Hepatocyte (in vitro differentiated cells): ENCODE data around the gene NCAPD3. TPM values are rescaled to one million over a fixed set of nuclear protein-coding genes. Genes with fewer than 3 reads are reported as not detected.

Experiments
- DNase-seq: peaks from one replicate; pipeline ENCODE4 v3.0.0-alpha.2; 2016; ENCODE audit warnings: low spot score
- H2AFZ ChIP-seq: fragments of 200-600 bp; sonication (generic); 2 replicates; pipeline ENCODE4 v1.6.0; 2016; ENCODE audit warnings: antibody characterized with exemption, mild to moderate bottlenecking
- H3K27ac ChIP-seq: fragments of 200-600 bp; sonication (generic); 2 replicates; pipeline ENCODE4 v1.5.1; 2016; ENCODE audit warnings: mild to moderate bottlenecking
- H3K27me3 ChIP-seq: fragments of 200-600 bp; sonication (generic); 2 replicates; pipeline ENCODE4 v1.6.1; 2016
- H3K36me3 ChIP-seq: fragments of 200-600 bp; sonication (generic); replicated peaks from 2 replicates; pipeline ENCODE4 v1.5.1; 2016; ENCODE audit warnings: low read depth; ENCODE audit not compliant: insufficient read depth
- H3K4me1 ChIP-seq: fragments of 200-600 bp; sonication (generic); 2 replicates; pipeline ENCODE4 v1.5.1; 2016; ENCODE audit warnings: mild to moderate bottlenecking, moderate library complexity; ENCODE audit not compliant: insufficient read depth
- H3K4me2 ChIP-seq: fragments of 200-600 bp; sonication (generic); 2 replicates; pipeline ENCODE4 v1.6.0; 2016
- H3K4me3 ChIP-seq: fragments of 200-600 bp; sonication (generic); 2 replicates; pipeline ENCODE4 v1.5.1; 2016; ENCODE audit warnings: mild to moderate bottlenecking
- H3K79me2 ChIP-seq: fragments of 200-600 bp; sonication (generic); 2 replicates; pipeline ENCODE4 v1.6.0; 2017; ENCODE audit warnings: mild to moderate bottlenecking
- H3K9me2 ChIP-seq: fragments of 200-600 bp; sonication (generic); replicated peaks from 2 replicates; pipeline ENCODE4 v1.6.0; 2017; ENCODE audit warnings: mild to moderate bottlenecking; ENCODE audit not compliant: insufficient read depth
- H3K9me3 ChIP-seq: fragments of 200-600 bp; sonication (generic); 2 replicates; pipeline ENCODE4 v1.5.1; 2016; ENCODE audit warnings: low read depth, mild to moderate bottlenecking
- H4K20me1 ChIP-seq: fragments of 200-600 bp; sonication (generic); 2 replicates; pipeline ENCODE4 v1.6.0; 2016; ENCODE audit warnings: mild to moderate bottlenecking; ENCODE audit not compliant: insufficient read depth, poor library complexity, severe bottlenecking
- EZH2 ChIP-seq: fragments of 200-600 bp; sonication (generic); IDR thresholded peaks from 2 replicates; pipeline ENCODE4 v1.6.1; 2016; ENCODE audit warnings: antibody characterized with exemption, mild to moderate bottlenecking, borderline replicate concordance
- EZH2phosphoT487 ChIP-seq: fragments of 200-600 bp; sonication (generic); IDR thresholded peaks from one replicate; pipeline ENCODE4 v1.6.1; 2018; ENCODE audit warnings: antibody characterized with exemption, mild to moderate bottlenecking, low read depth, moderate library complexity; ENCODE audit not compliant: unreplicated experiment, severe bottlenecking
- WGBS: methylation state at CpG from one replicate; pipeline ENCODE4 v1.1.6; 2016; ENCODE audit warnings: low lambda C conversion rate; ENCODE audit errors: missing lambda C conversion rate; 5-methylcytosine and 5-hydroxymethylcytosine counted together
- polyA plus RNA-seq: library from polyadenylated mRNA; unstranded; fragments of >200 nt; fragmentation: Nextera tagmentation; extraction: Ambion mirVana; gene quantifications from 2 replicates; pipeline ENCODE4 v1.2.1, GENCODE V29; 2016
- total RNA-seq: library from RNA; depleted of rRNA; stranded (reverse); fragments of >200 nt; gene quantifications from 2 replicates; pipeline ENCODE4 v1.2.3, GENCODE V29; 2014
- TF ChIP-seq, protein P1 (sequence below): fragments of 200-600 bp; sonication (generic); IDR thresholded peaks from 2 replicates; pipeline ENCODE4 v1.5.1; 2016; ENCODE audit warnings: antibody characterized with exemption, mild to moderate bottlenecking; ENCODE audit not compliant: poor library complexity

NCAPD3 gene
- total and polyA plus RNA-seq, 2 experiments from 2014 or later: 8.8 to 9.5 TPM

GRCh38 chr11:134250675-134251074 is 26.9 kb upstream of the NCAPD3 start:
- Histone ChIP-seq H3K27ac (no peak overlapping the region), H3K4me1 (peaks cover 4% of the 10 kb centered on the region), H3K79me2 (peaks cover 29% of the 10 kb centered on the region), H3K36me3 (no peaks in the 10 kb centered on the region), H3K4me2 (no peak overlapping the region), H4K20me1 (no peaks in the 10 kb centered on the region), H3K4me3 (no peak overlapping the region), H3K27me3 (no peaks in the 10 kb centered on the region), H3K9me2 (no peaks in the 10 kb centered on the region), H2AFZ (no peak overlapping the region), H3K9me3 (no peaks in the 10 kb centered on the region)
- no peak for DNase-seq
- 82% methylated on average over 2 of the region's 2 CpGs for WGBS
- TF ChIP-seq EZH2phosphoT487: no peak
- TF ChIP-seq, protein P1, sequence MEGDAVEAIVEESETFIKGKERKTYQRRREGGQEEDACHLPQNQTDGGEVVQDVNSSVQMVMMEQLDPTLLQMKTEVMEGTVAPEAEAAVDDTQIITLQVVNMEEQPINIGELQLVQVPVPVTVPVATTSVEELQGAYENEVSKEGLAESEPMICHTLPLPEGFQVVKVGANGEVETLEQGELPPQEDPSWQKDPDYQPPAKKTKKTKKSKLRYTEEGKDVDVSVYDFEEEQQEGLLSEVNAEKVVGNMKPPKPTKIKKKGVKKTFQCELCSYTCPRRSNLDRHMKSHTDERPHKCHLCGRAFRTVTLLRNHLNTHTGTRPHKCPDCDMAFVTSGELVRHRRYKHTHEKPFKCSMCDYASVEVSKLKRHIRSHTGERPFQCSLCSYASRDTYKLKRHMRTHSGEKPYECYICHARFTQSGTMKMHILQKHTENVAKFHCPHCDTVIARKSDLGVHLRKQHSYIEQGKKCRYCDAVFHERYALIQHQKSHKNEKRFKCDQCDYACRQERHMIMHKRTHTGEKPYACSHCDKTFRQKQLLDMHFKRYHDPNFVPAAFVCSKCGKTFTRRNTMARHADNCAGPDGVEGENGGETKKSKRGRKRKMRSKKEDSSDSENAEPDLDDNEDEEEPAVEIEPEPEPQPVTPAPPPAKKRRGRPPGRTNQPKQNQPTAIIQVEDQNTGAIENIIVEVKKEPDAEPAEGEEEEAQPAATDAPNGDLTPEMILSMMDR: no peak
- no peak for TF ChIP-seq EZH2

DNA sequence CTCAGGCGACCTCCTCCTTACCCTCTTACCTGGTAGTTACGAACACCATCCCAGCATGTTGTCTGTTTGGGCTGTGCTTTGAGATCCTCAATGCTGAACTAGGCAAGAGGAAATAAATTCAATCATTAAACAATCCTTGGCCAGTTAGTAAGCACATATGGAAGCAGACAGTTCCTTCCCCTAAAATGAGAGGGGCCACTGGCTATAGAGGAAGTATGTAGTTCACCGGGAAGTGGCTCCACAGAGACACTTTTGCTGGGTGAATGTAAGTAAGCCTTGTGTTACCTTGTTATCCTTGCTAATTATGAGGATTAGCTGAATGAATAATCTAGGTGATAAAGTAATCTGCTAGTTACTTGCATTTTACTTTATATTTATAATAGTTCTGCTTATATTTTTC is 26.5 kb upstream of the NCAPD3 start:
- H3K4me3 ChIP-seq: no peak overlapping the region
- H3K9me3 ChIP-seq: no peaks in the 10 kb centered on the region
- DNase-seq: no peak
- H3K9me2 ChIP-seq: no peaks in the 10 kb centered on the region
- H2AFZ ChIP-seq: no peak overlapping the region
- H3K27me3 ChIP-seq: no peaks in the 10 kb centered on the region
- H3K36me3 ChIP-seq: no peaks in the 10 kb centered on the region
- no peak overlapping the region for H3K27ac ChIP-seq
- peaks cover 4% of the 10 kb centered on the region for H3K4me1 ChIP-seq
- TF ChIP-seq, protein P1: no peak
- no peak for TF ChIP-seq EZH2
- TF ChIP-seq EZH2phosphoT487: no peak
- H3K79me2 ChIP-seq: peaks cover 26% of the 10 kb centered on the region
- WGBS: 95% methylated on average over 3 of the region's 3 CpGs
- H4K20me1 ChIP-seq: no peaks in the 10 kb centered on the region
- no peak overlapping the region for H3K4me2 ChIP-seq

DNA sequence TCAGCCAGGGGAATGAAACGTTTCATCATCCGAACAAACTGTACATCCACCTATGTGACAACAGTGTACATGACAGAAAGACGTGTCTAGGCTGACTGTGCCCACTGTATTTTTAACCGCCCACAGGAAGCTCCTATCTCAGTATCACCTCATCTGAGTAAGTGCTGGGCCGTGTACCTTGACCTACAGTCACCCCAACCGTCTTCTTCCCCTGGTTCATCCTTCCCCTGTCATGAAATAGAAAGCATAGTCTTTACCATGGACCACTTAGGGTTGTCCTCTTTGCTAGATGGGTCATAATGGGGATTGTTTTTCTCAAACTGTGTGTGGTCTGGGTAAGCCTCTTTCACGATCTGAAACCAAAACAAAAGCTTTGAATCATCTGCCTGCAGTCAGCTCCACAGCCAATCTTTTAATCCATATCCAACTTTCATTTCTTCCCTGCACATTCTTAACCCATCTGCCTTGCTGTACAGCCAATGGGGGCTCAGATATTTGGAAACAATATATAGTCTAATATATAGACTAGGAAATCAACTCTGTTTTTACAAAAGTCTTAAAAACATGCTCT is 25.2 kb upstream of the NCAPD3 start:
- 85% methylated on average over 7 of the region's 7 CpGs for WGBS
- TF ChIP-seq EZH2phosphoT487 (no peak), EZH2 (no peak)
- TF ChIP-seq, protein P1: no peak
- DNase-seq: no peak
- Histone ChIP-seq H3K27me3 (no peaks in the 10 kb centered on the region), H3K4me1 (peaks cover 4% of the 10 kb centered on the region), H3K36me3 (no peaks in the 10 kb centered on the region), H3K27ac (no peak overlapping the region), H3K4me2 (no peak overlapping the region), H4K20me1 (no peaks in the 10 kb centered on the region), H3K79me2 (peaks cover 13% of the 10 kb centered on the region), H3K4me3 (no peak overlapping the region), H2AFZ (no peak overlapping the region), H3K9me2 (no peaks in the 10 kb centered on the region), H3K9me3 (no peaks in the 10 kb centered on the region)
